HepG2 (cell line): ENCODE data around the gene TCFL5. TPM values are rescaled to one million over a fixed set of nuclear protein-coding genes. Genes with fewer than 3 reads are reported as not detected.

Experiments used
- ARHGAP35 ChIP-seq: sonication (generic); formaldehyde crosslinking; IDR thresholded peaks from 2 replicates; pipeline ENCODE4 v1.9.0; 2022; ENCODE audit warnings: mild to moderate bottlenecking, inconsistent platforms, moderate library complexity, missing genetic modification reagents, borderline replicate concordance
- ARID5B ChIP-seq: IDR thresholded peaks from 2 replicates; pipeline ENCODE4 v1.4.0; 2020; ENCODE audit warnings: mild to moderate bottlenecking, missing genetic modification reagents
- ARNTL ChIP-seq: sonication (generic); formaldehyde crosslinking; IDR thresholded peaks from 2 replicates; pipeline ENCODE4 v1.4.0; 2020; ENCODE audit warnings: mild to moderate bottlenecking, missing genetic modification reagents
- BCL6 ChIP-seq: IDR thresholded peaks from 2 replicates; pipeline ENCODE4 v1.6.1; 2016; ENCODE audit warnings: missing genetic modification reagents, missing compliant biosample characterization
- EEA1 ChIP-seq: sonication (generic); formaldehyde crosslinking; IDR thresholded peaks from 2 replicates; pipeline ENCODE4 v1.5.1; 2020; ENCODE audit warnings: mild to moderate bottlenecking, missing genetic modification reagents, borderline replicate concordance
- HOXD1 ChIP-seq: sonication (generic); formaldehyde crosslinking; IDR thresholded peaks from 2 replicates; pipeline ENCODE4 v1.5.0; 2020; ENCODE audit warnings: missing genetic modification reagents
- JARID2 ChIP-seq: sonication (generic); formaldehyde crosslinking; IDR thresholded peaks from 2 replicates; pipeline ENCODE4 v1.8.1; 2023; ENCODE audit warnings: missing genetic modification reagents, inconsistent platforms; ENCODE audit not compliant: insufficient replicate concordance
- KAT7 ChIP-seq: IDR thresholded peaks from 2 replicates; pipeline ENCODE4 v1.6.1; 2018; ENCODE audit warnings: borderline replicate concordance, missing compliant biosample characterization
- KDM2A ChIP-seq: sonication (generic); formaldehyde crosslinking; IDR thresholded peaks from 2 replicates; pipeline ENCODE4 v1.4.0; 2020; ENCODE audit warnings: low read depth, missing genetic modification reagents, borderline replicate concordance
- KLF12 ChIP-seq: sonication (generic); formaldehyde crosslinking; IDR thresholded peaks from 2 replicates; pipeline ENCODE4 v1.4.0; 2020; ENCODE audit warnings: missing genetic modification reagents, borderline replicate concordance
- KMT2A ChIP-seq: sonication (generic); formaldehyde crosslinking; IDR thresholded peaks from 2 replicates; pipeline ENCODE4 v1.4.0; 2020; ENCODE audit warnings: missing genetic modification reagents
- ONECUT2 ChIP-seq: sonication (generic); formaldehyde crosslinking; IDR thresholded peaks from 2 replicates; pipeline ENCODE4 v1.4.0; 2020; ENCODE audit warnings: missing genetic modification reagents
- SIN3A ChIP-seq: IDR thresholded peaks from 2 replicates; pipeline ENCODE4 v1.6.1; 2011; ENCODE audit warnings: low read depth, mild to moderate bottlenecking, control low read depth, low read length, borderline replicate concordance
- TSC22D2 ChIP-seq: sonication (generic); formaldehyde crosslinking; IDR thresholded peaks from 2 replicates; pipeline ENCODE4 v1.5.1; 2020; ENCODE audit warnings: missing genetic modification reagents, mild to moderate bottlenecking, borderline replicate concordance
- WIZ ChIP-seq: sonication (generic); formaldehyde crosslinking; IDR thresholded peaks from 2 replicates; pipeline ENCODE4 v1.5.1; 2020; ENCODE audit warnings: mild to moderate bottlenecking, missing genetic modification reagents
- ZFP41 ChIP-seq: sonication (generic); formaldehyde crosslinking; IDR thresholded peaks from 2 replicates; pipeline ENCODE4 v1.4.0; 2020; ENCODE audit warnings: mild to moderate bottlenecking, missing genetic modification reagents, borderline replicate concordance
- ZNF10 ChIP-seq: sonication (generic); formaldehyde crosslinking; IDR thresholded peaks from 2 replicates; pipeline ENCODE4 v1.4.0; 2020; ENCODE audit warnings: mild to moderate bottlenecking, low read depth, missing genetic modification reagents, borderline replicate concordance
- ZNF17 ChIP-seq: sonication (generic); formaldehyde crosslinking; IDR thresholded peaks from 2 replicates; pipeline ENCODE4 v1.5.0; 2020; ENCODE audit warnings: mild to moderate bottlenecking, missing genetic modification reagents
- ZNF180 ChIP-seq: sonication (generic); formaldehyde crosslinking; IDR thresholded peaks from 2 replicates; pipeline ENCODE4 v1.4.0; 2020; ENCODE audit warnings: low read depth, missing genetic modification reagents, borderline replicate concordance
- ZNF3 ChIP-seq: IDR thresholded peaks from 2 replicates; pipeline ENCODE4 v1.7.0; 2017; ENCODE audit warnings: inconsistent platforms
- ZNF335 ChIP-seq: sonication (generic); formaldehyde crosslinking; IDR thresholded peaks from 2 replicates; pipeline ENCODE4 v1.4.0; 2020; ENCODE audit warnings: missing genetic modification reagents
- ZNF652 ChIP-seq: IDR thresholded peaks from 2 replicates; pipeline ENCODE4 v1.6.1; 2016; ENCODE audit warnings: low read depth, borderline replicate concordance
- ZNF737 ChIP-seq: sonication (generic); formaldehyde crosslinking; IDR thresholded peaks from 2 replicates; pipeline ENCODE4 v1.5.0; 2020; ENCODE audit warnings: missing genetic modification reagents, mild to moderate bottlenecking, borderline replicate concordance
- polyA plus RNA-seq, 8 experiments: library from polyadenylated mRNA; depleted of rRNA in 3 of 8; stranded (reverse) in 7 of 8; unstranded in 1 of 8; fragments of >200 nt; fragmentation: Illumina TruSeq in 4 of 8; extraction: Trizol in 4 of 8; gene quantifications; 2 replicates each; pipeline versions ENCODE4 v1.2.1 to v1.2.3, GENCODE V29; 2011 to 2016; ENCODE audit warnings: low read depth in 4 of 8, missing spikeins in 1 of 8, mixed read lengths in 1 of 8; ENCODE audit not compliant: insufficient read depth in 1 of 8
- total RNA-seq, 5 experiments: library from RNA; depleted of rRNA; stranded (reverse); fragments of >200 nt; fragmentation: Illumina TruSeq; extraction: Trizol; gene quantifications; 2 replicates each; pipeline ENCODE4 v1.2.3, GENCODE V29; 2016; ENCODE audit warnings: low read depth in 1 of 5
- TF ChIP-seq, protein P1 (sequence below): sonication (generic); formaldehyde crosslinking; IDR thresholded peaks from 2 replicates; pipeline ENCODE4 v1.9.0; 2021; ENCODE audit warnings: missing genetic modification reagents, borderline replicate concordance

Gene TCFL5
- total and polyA plus RNA-seq, 2 of the 13 experiments (the other 11 are each of a cell fraction or from before 2014, with no cell fraction given), result 14.8 to 20.0 TPM

- TF ChIP-seq ARID5B (CRISPR knock-in tag) (peak; percentile 76), ZNF180 (CRISPR knock-in tag) (peak; percentile 68; the same call in 1 of the 2 replicates), ZNF335 (peak; percentile 42; the same call in 1 of the 2 replicates), KMT2A (CRISPR knock-in tag) (0 out of 2 replicates have a peak, but pooled peaks have one; percentile 56), KAT7 (CRISPR knock-in tag) (peak; percentile 45; the same call in 1 of the 2 replicates), BCL6 (peak; percentile 41), SIN3A (0 out of 2 replicates have a peak, but pooled peaks have one; percentile 52), ARNTL (CRISPR knock-in tag) (no peak; the same call in 1 of the 2 replicates), TSC22D2 (CRISPR knock-in tag) (0 out of 2 replicates have a peak, but pooled peaks have one; percentile 19), ZFP41 (CRISPR knock-in tag) (peak; percentile 88; the same call in 1 of the 2 replicates), ZNF17 (no peak), EEA1 (CRISPR knock-in tag) (peak; percentile 80; the same call in 1 of the 2 replicates), ZNF652 (CRISPR knock-in tag) (no peak), ZNF737 (CRISPR knock-in tag) (no peak), HOXD1 (CRISPR knock-in tag) (peak; percentile 49; the same call in 1 of the 2 replicates), ZNF3 (CRISPR knock-in tag) (no peak), ZNF10 (CRISPR knock-in tag) (no peak), ARHGAP35 (peak; percentile 26; the same call in 1 of the 2 replicates), KLF12 (CRISPR knock-in tag) (no peak), WIZ (CRISPR knock-in tag) (no peak), JARID2 (CRISPR knock-in tag) (peak; percentile 67), KDM2A (CRISPR knock-in tag) (0 out of 2 replicates have a peak, but pooled peaks have one; percentile 29), ONECUT2 (CRISPR knock-in tag) (no peak)
- TF ChIP-seq, protein P1, sequence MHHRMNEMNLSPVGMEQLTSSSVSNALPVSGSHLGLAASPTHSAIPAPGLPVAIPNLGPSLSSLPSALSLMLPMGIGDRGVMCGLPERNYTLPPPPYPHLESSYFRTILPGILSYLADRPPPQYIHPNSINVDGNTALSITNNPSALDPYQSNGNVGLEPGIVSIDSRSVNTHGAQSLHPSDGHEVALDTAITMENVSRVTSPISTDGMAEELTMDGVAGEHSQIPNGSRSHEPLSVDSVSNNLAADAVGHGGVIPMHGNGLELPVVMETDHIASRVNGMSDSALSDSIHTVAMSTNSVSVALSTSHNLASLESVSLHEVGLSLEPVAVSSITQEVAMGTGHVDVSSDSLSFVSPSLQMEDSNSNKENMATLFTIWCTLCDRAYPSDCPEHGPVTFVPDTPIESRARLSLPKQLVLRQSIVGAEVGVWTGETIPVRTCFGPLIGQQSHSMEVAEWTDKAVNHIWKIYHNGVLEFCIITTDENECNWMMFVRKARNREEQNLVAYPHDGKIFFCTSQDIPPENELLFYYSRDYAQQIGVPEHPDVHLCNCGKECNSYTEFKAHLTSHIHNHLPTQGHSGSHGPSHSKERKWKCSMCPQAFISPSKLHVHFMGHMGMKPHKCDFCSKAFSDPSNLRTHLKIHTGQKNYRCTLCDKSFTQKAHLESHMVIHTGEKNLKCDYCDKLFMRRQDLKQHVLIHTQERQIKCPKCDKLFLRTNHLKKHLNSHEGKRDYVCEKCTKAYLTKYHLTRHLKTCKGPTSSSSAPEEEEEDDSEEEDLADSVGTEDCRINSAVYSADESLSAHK (CRISPR knock-in tag), result peak; percentile 23; the same call in 1 of the 2 replicates
These were observed 42.8 kb downstream of the TCFL5 start (continued) for GRCh38 chr20:62818592-62819493.
